K562 (cell line): ENCODE data around the gene ZNF624. TPM values are rescaled to one million over a fixed set of nuclear protein-coding genes. Genes with fewer than 3 reads are reported as not detected.

Experiments used
- BACH1 ChIP-seq: fragments of 200-800 bp; sonication (Bioruptor generic); IDR thresholded peaks from 2 replicates; pipeline ENCODE4 v1.6.1; 2016; ENCODE audit warnings: missing genetic modification characterization, missing compliant biosample characterization
- CBX5 ChIP-seq: IDR thresholded peaks from 2 replicates; pipeline ENCODE4 v1.6.1; 2014; ENCODE audit warnings: low read depth, borderline replicate concordance
- HOXB6 ChIP-seq: fragments of 250-450 bp; sonication (Bioruptor Pico); IDR thresholded peaks from 2 replicates; pipeline ENCODE4 v1.5.1; 2022; ENCODE audit warnings: mild to moderate bottlenecking, borderline replicate concordance
- KLF6 ChIP-seq: fragments of 250-450 bp; sonication (Bioruptor Pico); IDR thresholded peaks from 2 replicates; pipeline ENCODE4 v1.4.0; 2020; ENCODE audit warnings: mild to moderate bottlenecking, moderate library complexity, borderline replicate concordance
- L3MBTL2 ChIP-seq: fragments of 450-650 bp; IDR thresholded peaks from 2 replicates; pipeline ENCODE4 v1.6.1; 2016; ENCODE audit warnings: mild to moderate bottlenecking, moderate library complexity
- MGA ChIP-seq: fragments of 450-650 bp; IDR thresholded peaks from 2 replicates; pipeline ENCODE4 v1.6.1; 2016; ENCODE audit warnings: mild to moderate bottlenecking, moderate library complexity
- POLR2A ChIP-seq: fragments of 450-650 bp; conservative IDR thresholded peaks from 2 replicates; pipeline ENCODE4 v1.6.1; 2016
- RAD51 ChIP-seq: fragments of 450-650 bp; IDR thresholded peaks from 2 replicates; pipeline ENCODE4 v1.7.1; 2016; ENCODE audit warnings: low read depth, mild to moderate bottlenecking, borderline replicate concordance
- TCF7L2 ChIP-seq: fragments of 150-350 bp; IDR thresholded peaks from 2 replicates; pipeline ENCODE4 v1.6.1; 2016; ENCODE audit warnings: low read depth, mild to moderate bottlenecking, low read length, moderate library complexity
- TEAD2 ChIP-seq: fragments of 450-650 bp; IDR thresholded peaks from 2 replicates; pipeline ENCODE4 v1.6.1; 2016; ENCODE audit warnings: missing genetic modification characterization, control low read depth, missing compliant biosample characterization
- ZNF354B ChIP-seq: fragments of 250-450 bp; sonication (Bioruptor Pico); IDR thresholded peaks from 2 replicates; pipeline ENCODE4 v1.4.0; 2020
- ZNF76 ChIP-seq: fragments of 250-450 bp; sonication (Bioruptor Pico); IDR thresholded peaks from 2 replicates; pipeline ENCODE4 v1.4.0; 2020; ENCODE audit warnings: mild to moderate bottlenecking, moderate library complexity, borderline replicate concordance
- polyA plus RNA-seq, 8 experiments: library from polyadenylated mRNA; depleted of rRNA in 4 of 8; stranded (reverse) in 5 of 8; unstranded in 3 of 8; fragments of >200 nt; fragmentation: Nextera tagmentation in 2 of 8; fragmentation: Illumina TruSeq in 1 of 8; extraction: Ambion mirVana in 2 of 8; extraction: Trizol in 1 of 8; gene quantifications; 2 replicates each; pipeline versions ENCODE4 v1.2.1 to v1.2.3, GENCODE V29; 2011 to 2014; ENCODE audit warnings: inconsistent platforms in 1 of 8, missing spikeins in 1 of 8
- total RNA-seq, 7 experiments: library from RNA; depleted of rRNA in 6 of 7; stranded (reverse); fragments of >200 nt in 6 of 7; fragmentation: Illumina TruSeq in 2 of 7; extraction: Trizol in 2 of 7; gene quantifications; 2 replicates each; pipeline versions ENCODE4 v1.2.1 to v1.2.3, GENCODE V29; 2011 to 2021; ENCODE audit warnings: low replicate concordance in 1 of 7
- TF ChIP-seq, protein P1 (sequence below): fragments of 150-350 bp; conservative IDR thresholded peaks from 2 replicates; pipeline ENCODE4 v1.6.1; 2014; ENCODE audit warnings: low read length

The ZNF624 gene
- total and polyA plus RNA-seq, 9 of the 15 experiments (the other 6 are each of a cell fraction or from before 2014, with no cell fraction given), result 0.34 to 2.1 (median 1.1) TPM

DNA sequence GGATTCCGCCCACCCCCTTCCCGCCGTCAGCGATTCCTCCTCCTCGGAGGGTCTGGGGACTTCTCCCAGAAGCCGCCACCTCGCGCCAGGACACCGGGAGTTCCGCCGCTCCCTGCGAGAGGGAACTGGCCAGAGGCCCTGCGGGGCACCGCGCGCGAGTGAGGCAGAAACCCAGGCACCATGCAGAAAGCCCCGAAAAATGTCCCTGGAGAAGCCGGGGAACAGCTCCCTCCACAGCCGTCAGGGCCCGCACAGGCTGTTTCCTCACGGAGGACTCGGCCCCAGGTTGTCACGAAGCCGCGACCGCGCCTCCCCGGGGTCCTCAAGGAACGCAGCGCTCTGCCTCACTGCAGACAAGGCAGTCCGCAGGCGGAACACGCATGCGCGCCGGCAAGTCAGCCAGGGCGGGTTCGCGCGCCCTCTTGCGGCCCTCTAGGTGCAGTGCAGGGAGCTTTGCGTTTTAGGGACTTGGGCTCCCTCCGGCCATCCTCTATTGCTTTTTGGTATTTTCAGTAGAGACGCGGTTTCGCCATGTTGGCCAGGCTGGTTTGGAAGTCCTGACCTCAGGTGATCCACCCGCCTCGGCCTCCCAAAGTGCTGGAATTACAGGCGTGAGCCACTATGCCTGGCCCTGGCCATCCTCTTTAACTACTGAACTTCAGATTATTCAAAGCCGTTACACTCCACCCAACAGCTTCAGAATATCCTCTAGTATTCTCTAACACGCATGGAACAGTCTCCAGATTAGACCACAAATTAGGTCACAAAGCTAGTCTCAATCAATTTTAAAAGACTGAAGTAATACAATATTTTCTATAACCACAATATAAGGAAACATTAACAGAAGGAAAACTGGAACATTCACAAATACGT lies 64.3 kb downstream of the ZNF624 start (continued):
- TF ChIP-seq MGA (peak; percentile 59), L3MBTL2 (peak; percentile 70), CBX5 (no peak), TCF7L2 (no peak), TEAD2 (tag) (no peak), ZNF76 (CRISPR knock-in tag) (no peak), RAD51 (no peak), POLR2A (no peak), BACH1 (no peak), HOXB6 (CRISPR knock-in tag) (no peak), ZNF354B (CRISPR knock-in tag) (no peak), KLF6 (CRISPR knock-in tag) (no peak)
- TF ChIP-seq, protein P1, sequence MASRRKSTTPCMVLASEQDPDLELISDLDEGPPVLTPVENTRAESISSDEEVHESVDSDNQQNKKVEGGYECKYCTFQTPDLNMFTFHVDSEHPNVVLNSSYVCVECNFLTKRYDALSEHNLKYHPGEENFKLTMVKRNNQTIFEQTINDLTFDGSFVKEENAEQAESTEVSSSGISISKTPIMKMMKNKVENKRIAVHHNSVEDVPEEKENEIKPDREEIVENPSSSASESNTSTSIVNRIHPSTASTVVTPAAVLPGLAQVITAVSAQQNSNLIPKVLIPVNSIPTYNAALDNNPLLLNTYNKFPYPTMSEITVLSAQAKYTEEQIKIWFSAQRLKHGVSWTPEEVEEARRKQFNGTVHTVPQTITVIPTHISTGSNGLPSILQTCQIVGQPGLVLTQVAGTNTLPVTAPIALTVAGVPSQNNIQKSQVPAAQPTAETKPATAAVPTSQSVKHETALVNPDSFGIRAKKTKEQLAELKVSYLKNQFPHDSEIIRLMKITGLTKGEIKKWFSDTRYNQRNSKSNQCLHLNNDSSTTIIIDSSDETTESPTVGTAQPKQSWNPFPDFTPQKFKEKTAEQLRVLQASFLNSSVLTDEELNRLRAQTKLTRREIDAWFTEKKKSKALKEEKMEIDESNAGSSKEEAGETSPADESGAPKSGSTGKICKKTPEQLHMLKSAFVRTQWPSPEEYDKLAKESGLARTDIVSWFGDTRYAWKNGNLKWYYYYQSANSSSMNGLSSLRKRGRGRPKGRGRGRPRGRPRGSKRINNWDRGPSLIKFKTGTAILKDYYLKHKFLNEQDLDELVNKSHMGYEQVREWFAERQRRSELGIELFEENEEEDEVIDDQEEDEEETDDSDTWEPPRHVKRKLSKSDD, result no peak
